GM18505 (cell line): Measurements from ENCODE around the gene EYA3.

Experiments
- ATAC-seq: cut with Tn5 transposase; IDR thresholded peaks from one replicate; pipeline ENCODE4 v1.9.1; 2021; ENCODE audit not compliant: unreplicated experiment
- POLR2A ChIP-seq: IDR thresholded peaks from 4 replicates; pipeline ENCODE4 v1.6.1; 2011; ENCODE audit warnings: borderline replicate concordance; ENCODE audit not compliant: insufficient read depth, insufficient read length; ENCODE audit errors: extremely low read depth

The EYA3 gene

GRCh38 chr1:27934818-27935549, 153.4 kb downstream of the EYA3 start, which contains the start of gene SMPDL3B:
TSS of gene SMPDL3B (plus strand) at chr1:27935000. CDS start at chr1:27935184, 184 bp downstream.
- no peak for TF ChIP-seq POLR2A
- no peak for ATAC-seq

- no peak for ATAC-seq
- no peak for TF ChIP-seq POLR2A
Measured at GRCh38 chr1:27931759-27932158, 156.7 kb downstream of the EYA3 start.

DNA sequence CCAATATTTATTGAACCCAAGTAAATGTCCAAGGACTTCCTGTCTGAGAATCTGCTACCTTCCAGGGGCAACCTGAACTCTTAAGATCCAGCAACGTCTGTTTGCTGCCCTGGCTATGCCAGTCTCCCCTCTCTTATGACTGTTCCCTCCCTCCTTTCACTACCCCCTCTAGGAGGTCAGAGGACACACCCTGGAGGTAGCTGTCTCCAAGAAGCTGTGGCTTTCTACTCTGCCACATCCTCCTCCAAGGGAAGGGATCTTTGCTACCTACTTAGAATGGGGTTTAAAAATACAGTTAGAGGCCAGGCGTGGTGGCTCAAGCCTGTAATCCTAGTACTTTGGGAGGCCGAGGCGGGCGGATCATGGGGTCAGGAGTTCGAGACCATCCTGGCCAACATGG, 157.2 kb downstream of the EYA3 start:
- no peak for TF ChIP-seq POLR2A
- no peak for ATAC-seq

- ATAC-seq = no peak
- TF ChIP-seq POLR2A = no peak
Measured at GRCh38 chr1:27928216-27928954, 160.0 kb downstream of the EYA3 start.

DNA sequence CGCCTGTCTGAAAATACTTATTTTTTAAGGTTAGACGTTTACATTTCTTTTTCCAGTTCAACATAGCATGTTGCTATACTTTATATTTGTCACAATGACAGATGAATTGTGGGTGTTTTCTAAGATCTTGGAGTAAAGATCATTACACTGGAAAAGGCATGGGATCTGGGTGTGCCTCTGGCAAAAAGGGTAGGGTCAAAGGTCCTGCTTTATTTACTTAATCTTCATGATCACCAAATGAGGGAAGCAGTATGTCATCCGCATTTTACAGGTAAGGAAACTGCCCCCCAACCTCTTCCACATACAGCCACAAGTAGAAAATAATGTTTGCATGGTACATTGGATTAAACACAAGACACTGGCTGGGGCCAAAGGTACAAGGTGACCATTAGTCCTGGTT, 166.1 kb downstream of the EYA3 start:
- TF ChIP-seq POLR2A = no peak
- ATAC-seq = no peak
